Neural cell (in vitro differentiated cells): Measurements from ENCODE around the gene CDK8. TPM values are rescaled to one million over a fixed set of nuclear protein-coding genes. Genes with fewer than 3 reads are reported as not detected.

ENCODE experiments used
- H2AFZ ChIP-seq: fragments of 200-600, 300-800 bp; sonication (generic), shearing (Covaris generic); 2 replicates; pipeline ENCODE4 v1.6.0; 2014; ENCODE audit warnings: low read depth, mild to moderate bottlenecking, antibody characterized with exemption, low read length, moderate library complexity
- H3F3A ChIP-seq: fragments of 200-600 bp; shearing (Covaris generic); 2 replicates; pipeline ENCODE4 v1.6.1; 2016; ENCODE audit warnings: mild to moderate bottlenecking, moderate library complexity, mixed read lengths, antibody characterized with exemption, low read length; ENCODE audit not compliant: insufficient read depth, poor library complexity, severe bottlenecking
- H3K27ac ChIP-seq: fragments of 200-600, 300-800 bp; sonication (generic), shearing (Covaris generic); 2 replicates; pipeline ENCODE4 v1.5.1; 2014; ENCODE audit warnings: mild to moderate bottlenecking, low read length, moderate library complexity
- H3K27me3 ChIP-seq: fragments of 300-800, 200-600 bp; sonication (generic), shearing (Covaris generic); 2 replicates; pipeline ENCODE4 v1.6.0; 2014; ENCODE audit warnings: mild to moderate bottlenecking, low read depth, low read length, moderate library complexity; ENCODE audit not compliant: insufficient read depth
- H3K36me3 ChIP-seq: fragments of 300-800, 200-600 bp; sonication (generic), shearing (Covaris generic); 2 replicates; pipeline ENCODE4 v1.5.1; 2014; ENCODE audit warnings: mild to moderate bottlenecking, antibody characterized with exemption, low read length, moderate library complexity; ENCODE audit not compliant: insufficient read depth
- H3K4me2 ChIP-seq: fragments of 300-800, 200-600 bp; sonication (generic), shearing (Covaris generic); 2 replicates; pipeline ENCODE4 v1.6.0; 2014; ENCODE audit warnings: mild to moderate bottlenecking, low read length
- H3K4me3 ChIP-seq: fragments of 300-800, 200-600 bp; sonication (generic), shearing (Covaris generic); 2 replicates; pipeline ENCODE4 v1.5.1; 2014; ENCODE audit warnings: mild to moderate bottlenecking, low read length, moderate library complexity
- H3K79me2 ChIP-seq: fragments of 200-600 bp; shearing (Covaris generic); replicated peaks from 2 replicates; pipeline ENCODE4 v1.6.0; 2014; ENCODE audit warnings: mild to moderate bottlenecking, low read length, moderate library complexity; ENCODE audit not compliant: insufficient read depth
- H3K9ac ChIP-seq: fragments of 300-800, 200-600 bp; sonication (generic), shearing (Covaris generic); 2 replicates; pipeline ENCODE4 v1.6.1; 2016; ENCODE audit warnings: mild to moderate bottlenecking, low read length, mixed read lengths
- H3K9me2 ChIP-seq: fragments of 200-600 bp; shearing (Covaris generic); 2 replicates; pipeline ENCODE4 v1.6.1; 2016; ENCODE audit warnings: mild to moderate bottlenecking, low read length, mixed read lengths; ENCODE audit not compliant: insufficient read depth
- H3K9me3 ChIP-seq: fragments of 200-600, 300-800 bp; sonication (generic), shearing (Covaris generic); 2 replicates; pipeline ENCODE4 v1.6.1; 2016; ENCODE audit warnings: mild to moderate bottlenecking, mixed run types, low read length, moderate library complexity, mixed read lengths
- H4K20me1 ChIP-seq: fragments of 200-600 bp; shearing (Covaris generic); 2 replicates; pipeline ENCODE4 v1.6.1; 2016; ENCODE audit warnings: mild to moderate bottlenecking, mixed run types; ENCODE audit not compliant: insufficient read depth
- EP300 ChIP-seq: fragments of 450-650 bp; conservative IDR thresholded peaks from 2 replicates; pipeline ENCODE4 v1.6.1; 2014; ENCODE audit warnings: antibody characterized with exemption, mild to moderate bottlenecking, moderate library complexity; ENCODE audit not compliant: poor library complexity, severe bottlenecking
- EZH2 ChIP-seq: fragments of 200-600, 300-800 bp; shearing (Covaris generic), sonication (generic); IDR thresholded peaks from 2 replicates; pipeline ENCODE4 v1.6.1; 2014; ENCODE audit warnings: antibody characterized with exemption, low read length, borderline replicate concordance, mild to moderate bottlenecking; ENCODE audit not compliant: insufficient read depth, poor library complexity, severe bottlenecking
- MXI1 ChIP-seq: fragments of 450-650 bp; conservative IDR thresholded peaks from 2 replicates; pipeline ENCODE4 v1.6.1; 2014; ENCODE audit warnings: antibody characterized with exemption, mild to moderate bottlenecking; ENCODE audit not compliant: poor library complexity, severe bottlenecking
- POLR2AphosphoS5 ChIP-seq: IDR thresholded peaks from 2 replicates; pipeline ENCODE4 v1.6.1; 2012
- RAD21 ChIP-seq: fragments of 450-650 bp; conservative IDR thresholded peaks from 2 replicates; pipeline ENCODE4 v1.6.1; 2014; ENCODE audit warnings: antibody characterized with exemption, mild to moderate bottlenecking, moderate library complexity
- SMC3 ChIP-seq: fragments of 450-650 bp; conservative IDR thresholded peaks from 2 replicates; pipeline ENCODE4 v1.6.1; 2014; ENCODE audit warnings: antibody characterized with exemption, mild to moderate bottlenecking, moderate library complexity; ENCODE audit not compliant: poor library complexity
- TAF1 ChIP-seq: IDR thresholded peaks from 2 replicates; pipeline ENCODE4 v1.6.1; 2012; ENCODE audit warnings: low read depth
- polyA plus RNA-seq: library from polyadenylated mRNA; depleted of rRNA; stranded (reverse); fragments of >200 nt; gene quantifications from 2 replicates; pipeline ENCODE4 v1.2.3, GENCODE V29; 2014
- TF ChIP-seq, protein P1 (sequence below): IDR thresholded peaks from 2 replicates; pipeline ENCODE4 v1.6.1; 2012; ENCODE audit warnings: borderline replicate concordance
- TF ChIP-seq, protein P2 (sequence below): fragments of 450-650 bp; IDR thresholded peaks from 2 replicates; pipeline ENCODE4 v1.5.1; 2014; ENCODE audit warnings: antibody characterized with exemption, mild to moderate bottlenecking, moderate library complexity; ENCODE audit not compliant: poor library complexity, severe bottlenecking

CDK8 gene
- polyA plus RNA-seq, 1 donor from 2014 or later = 58.9 TPM

DNA sequence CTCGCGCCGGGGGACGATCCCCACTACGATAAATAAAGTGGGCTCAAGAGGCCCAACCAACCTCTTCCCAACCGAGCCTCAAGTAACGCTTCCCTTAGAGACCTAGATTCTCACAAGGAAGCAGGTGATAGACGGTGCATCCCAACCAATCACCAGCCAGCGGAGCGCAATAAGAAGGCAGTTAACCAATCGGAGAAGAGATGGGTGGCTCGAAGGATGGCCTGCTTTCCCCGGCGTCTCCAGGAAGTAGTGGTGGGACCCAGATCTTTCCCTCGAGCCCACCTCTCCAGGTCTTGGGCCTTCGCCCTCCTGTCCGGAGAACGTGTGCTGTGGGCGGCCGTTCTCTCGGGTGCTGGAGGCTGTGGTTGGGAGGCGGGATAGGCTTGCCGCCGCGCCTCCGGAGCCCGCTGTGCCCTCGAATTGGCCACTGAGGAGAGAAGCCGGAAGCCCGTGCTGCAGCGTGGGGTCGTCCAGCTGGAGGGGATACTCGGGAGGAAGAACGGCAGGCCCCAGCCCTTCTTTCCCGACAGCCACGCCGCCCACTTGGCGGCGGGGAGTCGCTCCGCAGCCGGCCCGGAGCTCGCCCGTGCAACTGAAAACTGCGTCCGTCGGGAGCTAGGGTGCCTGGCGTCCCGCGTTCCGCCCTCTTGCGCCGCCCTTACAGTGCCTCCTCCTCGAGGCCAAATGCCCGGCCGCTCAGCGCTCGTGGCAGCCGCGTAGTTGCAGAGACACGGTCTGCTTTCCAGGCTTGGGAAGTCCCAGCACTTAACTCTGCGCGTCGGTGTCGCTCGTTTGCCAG is 32.0 kb upstream of the CDK8 start, which contains the start of gene RNF6:
TSS of gene RNF6 (minus strand) at position 594 of the 799 bp plus-strand sequence. CDS start 2,665 bp downstream, outside the sequence.
- Histone ChIP-seq H3K9me3 (no peaks in the 10 kb centered on the region), H3K9me2 (no peaks in the 10 kb centered on the region), H3K27ac (peak within 1 kb of the TSS; percentile 94), H2AFZ (peak within 1 kb of the TSS; percentile 95), H3K4me3 (peak within 1 kb of the TSS; percentile 88), H3F3A (no peaks in the 10 kb centered on the region), H3K27me3 (no peaks in the 10 kb centered on the region), H3K79me2 (peaks cover 23% of the 10 kb centered on the region), H3K9ac (peak within 1 kb of the TSS; percentile 94), H3K4me2 (peak within 1 kb of the TSS; percentile 94), H4K20me1 (no peaks in the 10 kb centered on the region), H3K36me3 (no peaks in the 10 kb centered on the region)
- peak; percentile 52 for TF ChIP-seq SMC3
- TF ChIP-seq, protein P1, sequence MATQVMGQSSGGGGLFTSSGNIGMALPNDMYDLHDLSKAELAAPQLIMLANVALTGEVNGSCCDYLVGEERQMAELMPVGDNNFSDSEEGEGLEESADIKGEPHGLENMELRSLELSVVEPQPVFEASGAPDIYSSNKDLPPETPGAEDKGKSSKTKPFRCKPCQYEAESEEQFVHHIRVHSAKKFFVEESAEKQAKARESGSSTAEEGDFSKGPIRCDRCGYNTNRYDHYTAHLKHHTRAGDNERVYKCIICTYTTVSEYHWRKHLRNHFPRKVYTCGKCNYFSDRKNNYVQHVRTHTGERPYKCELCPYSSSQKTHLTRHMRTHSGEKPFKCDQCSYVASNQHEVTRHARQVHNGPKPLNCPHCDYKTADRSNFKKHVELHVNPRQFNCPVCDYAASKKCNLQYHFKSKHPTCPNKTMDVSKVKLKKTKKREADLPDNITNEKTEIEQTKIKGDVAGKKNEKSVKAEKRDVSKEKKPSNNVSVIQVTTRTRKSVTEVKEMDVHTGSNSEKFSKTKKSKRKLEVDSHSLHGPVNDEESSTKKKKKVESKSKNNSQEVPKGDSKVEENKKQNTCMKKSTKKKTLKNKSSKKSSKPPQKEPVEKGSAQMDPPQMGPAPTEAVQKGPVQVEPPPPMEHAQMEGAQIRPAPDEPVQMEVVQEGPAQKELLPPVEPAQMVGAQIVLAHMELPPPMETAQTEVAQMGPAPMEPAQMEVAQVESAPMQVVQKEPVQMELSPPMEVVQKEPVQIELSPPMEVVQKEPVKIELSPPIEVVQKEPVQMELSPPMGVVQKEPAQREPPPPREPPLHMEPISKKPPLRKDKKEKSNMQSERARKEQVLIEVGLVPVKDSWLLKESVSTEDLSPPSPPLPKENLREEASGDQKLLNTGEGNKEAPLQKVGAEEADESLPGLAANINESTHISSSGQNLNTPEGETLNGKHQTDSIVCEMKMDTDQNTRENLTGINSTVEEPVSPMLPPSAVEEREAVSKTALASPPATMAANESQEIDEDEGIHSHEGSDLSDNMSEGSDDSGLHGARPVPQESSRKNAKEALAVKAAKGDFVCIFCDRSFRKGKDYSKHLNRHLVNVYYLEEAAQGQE = peak; percentile 57
- no peak for TF ChIP-seq RAD21
- TF ChIP-seq EP300 = peak; percentile 39
- TF ChIP-seq, protein P2, sequence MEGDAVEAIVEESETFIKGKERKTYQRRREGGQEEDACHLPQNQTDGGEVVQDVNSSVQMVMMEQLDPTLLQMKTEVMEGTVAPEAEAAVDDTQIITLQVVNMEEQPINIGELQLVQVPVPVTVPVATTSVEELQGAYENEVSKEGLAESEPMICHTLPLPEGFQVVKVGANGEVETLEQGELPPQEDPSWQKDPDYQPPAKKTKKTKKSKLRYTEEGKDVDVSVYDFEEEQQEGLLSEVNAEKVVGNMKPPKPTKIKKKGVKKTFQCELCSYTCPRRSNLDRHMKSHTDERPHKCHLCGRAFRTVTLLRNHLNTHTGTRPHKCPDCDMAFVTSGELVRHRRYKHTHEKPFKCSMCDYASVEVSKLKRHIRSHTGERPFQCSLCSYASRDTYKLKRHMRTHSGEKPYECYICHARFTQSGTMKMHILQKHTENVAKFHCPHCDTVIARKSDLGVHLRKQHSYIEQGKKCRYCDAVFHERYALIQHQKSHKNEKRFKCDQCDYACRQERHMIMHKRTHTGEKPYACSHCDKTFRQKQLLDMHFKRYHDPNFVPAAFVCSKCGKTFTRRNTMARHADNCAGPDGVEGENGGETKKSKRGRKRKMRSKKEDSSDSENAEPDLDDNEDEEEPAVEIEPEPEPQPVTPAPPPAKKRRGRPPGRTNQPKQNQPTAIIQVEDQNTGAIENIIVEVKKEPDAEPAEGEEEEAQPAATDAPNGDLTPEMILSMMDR = peak; percentile 23
- no peak for TF ChIP-seq EZH2
- peak; percentile 63 for TF ChIP-seq TAF1
- peak; percentile 91 for TF ChIP-seq MXI1
- peak; percentile 81 for TF ChIP-seq POLR2AphosphoS5

DNA sequence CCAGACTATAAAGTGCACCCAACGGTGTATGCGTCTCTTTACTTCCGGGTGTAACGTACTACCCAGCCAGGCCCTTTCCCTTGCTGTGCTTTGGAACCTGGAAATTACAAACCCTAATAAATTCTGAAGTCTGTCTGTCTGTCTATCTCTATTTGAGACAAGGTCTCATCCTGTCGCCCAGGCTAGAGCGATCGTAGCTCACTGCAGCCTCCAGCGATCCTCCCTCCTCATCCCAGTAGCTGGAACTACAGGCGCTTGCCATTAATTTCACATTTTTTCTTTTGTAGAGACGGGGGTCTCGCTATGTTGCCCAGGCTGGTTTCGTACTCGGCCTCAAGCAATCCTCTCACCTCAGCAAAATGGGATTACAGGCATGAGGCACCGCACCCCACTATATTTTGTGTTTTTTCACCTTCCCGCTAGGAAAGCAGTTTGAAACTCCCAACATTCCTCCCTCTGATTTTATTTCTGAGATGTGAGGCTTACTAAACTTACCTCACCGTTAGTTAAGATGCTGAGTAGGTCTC is 31.3 kb upstream of the CDK8 start:
- Histone ChIP-seq H3K4me3 (peak overlapping the region; percentile 88), H3K4me2 (peak overlapping the region; percentile 66), H3K36me3 (no peaks in the 10 kb centered on the region), H3K27me3 (no peaks in the 10 kb centered on the region), H3K9me2 (no peaks in the 10 kb centered on the region), H4K20me1 (no peaks in the 10 kb centered on the region), H3K9me3 (no peaks in the 10 kb centered on the region), H3K9ac (peak overlapping the region; percentile 94), H2AFZ (peak overlapping the region; percentile 95), H3F3A (no peaks in the 10 kb centered on the region), H3K27ac (peak overlapping the region; percentile 94), H3K79me2 (peaks cover 23% of the 10 kb centered on the region)
- TF ChIP-seq MXI1 (no peak), EP300 (no peak), TAF1 (no peak)
- TF ChIP-seq, protein P2 = no peak
